ENCODE data around the gene MORN1. TPM values are rescaled to one million over a fixed set of nuclear protein-coding genes. Genes with fewer than 3 reads are reported as not detected.

The MORN1 gene
- total and polyA plus RNA-seq, 10 of the 15 experiments (the other 5 are each of a cell fraction or from before 2014, with no cell fraction given) = 0.76 to 7.9 (median 5.5) TPM

- TF ChIP-seq, protein P1, sequence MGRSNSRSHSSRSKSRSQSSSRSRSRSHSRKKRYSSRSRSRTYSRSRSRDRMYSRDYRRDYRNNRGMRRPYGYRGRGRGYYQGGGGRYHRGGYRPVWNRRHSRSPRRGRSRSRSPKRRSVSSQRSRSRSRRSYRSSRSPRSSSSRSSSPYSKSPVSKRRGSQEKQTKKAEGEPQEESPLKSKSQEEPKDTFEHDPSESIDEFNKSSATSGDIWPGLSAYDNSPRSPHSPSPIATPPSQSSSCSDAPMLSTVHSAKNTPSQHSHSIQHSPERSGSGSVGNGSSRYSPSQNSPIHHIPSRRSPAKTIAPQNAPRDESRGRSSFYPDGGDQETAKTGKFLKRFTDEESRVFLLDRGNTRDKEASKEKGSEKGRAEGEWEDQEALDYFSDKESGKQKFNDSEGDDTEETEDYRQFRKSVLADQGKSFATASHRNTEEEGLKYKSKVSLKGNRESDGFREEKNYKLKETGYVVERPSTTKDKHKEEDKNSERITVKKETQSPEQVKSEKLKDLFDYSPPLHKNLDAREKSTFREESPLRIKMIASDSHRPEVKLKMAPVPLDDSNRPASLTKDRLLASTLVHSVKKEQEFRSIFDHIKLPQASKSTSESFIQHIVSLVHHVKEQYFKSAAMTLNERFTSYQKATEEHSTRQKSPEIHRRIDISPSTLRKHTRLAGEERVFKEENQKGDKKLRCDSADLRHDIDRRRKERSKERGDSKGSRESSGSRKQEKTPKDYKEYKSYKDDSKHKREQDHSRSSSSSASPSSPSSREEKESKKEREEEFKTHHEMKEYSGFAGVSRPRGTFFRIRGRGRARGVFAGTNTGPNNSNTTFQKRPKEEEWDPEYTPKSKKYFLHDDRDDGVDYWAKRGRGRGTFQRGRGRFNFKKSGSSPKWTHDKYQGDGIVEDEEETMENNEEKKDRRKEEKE (IDR thresholded peaks at IDR 0.05) = no peak
- TF ChIP-seq, protein P2, sequence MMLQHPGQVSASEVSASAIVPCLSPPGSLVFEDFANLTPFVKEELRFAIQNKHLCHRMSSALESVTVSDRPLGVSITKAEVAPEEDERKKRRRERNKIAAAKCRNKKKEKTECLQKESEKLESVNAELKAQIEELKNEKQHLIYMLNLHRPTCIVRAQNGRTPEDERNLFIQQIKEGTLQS (IDR thresholded peaks at IDR 0.05; ENCODE audit: borderline replicate concordance, extremely low read depth, low read depth, low read length) = no peak
- TF ChIP-seq LARP7 (IDR thresholded peaks at IDR 0.05) = no peak
- no peak for TF ChIP-seq ASH2L (IDR thresholded peaks at IDR 0.05; ENCODE audit: borderline replicate concordance, low read depth)
- no peak for TF ChIP-seq ZNF207 (IDR thresholded peaks at IDR 0.05; ENCODE audit: borderline replicate concordance)
- TF ChIP-seq BACH1 (IDR thresholded peaks at IDR 0.05; ENCODE audit: borderline replicate concordance) = no peak
- peak; percentile 89 to 91 for TF ChIP-seq BHLHE40 (IDR thresholded peaks at IDR 0.05; ENCODE audit: borderline replicate concordance in 1 of 2, low read depth in 2 of 2, low read length in 1 of 2)
- no peak for TF ChIP-seq IKZF1 (conservative IDR thresholded peaks at IDR 0.05)
- 0 out of 2 replicates have a peak, but pooled peaks have one; percentile 33 for TF ChIP-seq MAX (IDR thresholded peaks at IDR 0.05; ENCODE audit: low read depth, low read length)
- no peak for TF ChIP-seq NRF1 (conservative IDR thresholded peaks at IDR 0.05; ENCODE audit: low read depth, low read length)
- TF ChIP-seq NKRF (conservative IDR thresholded peaks at IDR 0.05) = 0 out of 2 replicates have a peak, but pooled peaks have one; percentile 47
- TF ChIP-seq USF1 (IDR thresholded peaks at IDR 0.05; ENCODE audit: borderline replicate concordance, extremely low read length, insufficient read depth, low read depth, low read length) = peak; percentile 56
- TF ChIP-seq SIX5 (IDR thresholded peaks at IDR 0.05; ENCODE audit: low read depth, low read length, severe bottlenecking) = no peak
- no peak for TF ChIP-seq CHD4 (IDR thresholded peaks at IDR 0.05)
- TF ChIP-seq, protein P3, sequence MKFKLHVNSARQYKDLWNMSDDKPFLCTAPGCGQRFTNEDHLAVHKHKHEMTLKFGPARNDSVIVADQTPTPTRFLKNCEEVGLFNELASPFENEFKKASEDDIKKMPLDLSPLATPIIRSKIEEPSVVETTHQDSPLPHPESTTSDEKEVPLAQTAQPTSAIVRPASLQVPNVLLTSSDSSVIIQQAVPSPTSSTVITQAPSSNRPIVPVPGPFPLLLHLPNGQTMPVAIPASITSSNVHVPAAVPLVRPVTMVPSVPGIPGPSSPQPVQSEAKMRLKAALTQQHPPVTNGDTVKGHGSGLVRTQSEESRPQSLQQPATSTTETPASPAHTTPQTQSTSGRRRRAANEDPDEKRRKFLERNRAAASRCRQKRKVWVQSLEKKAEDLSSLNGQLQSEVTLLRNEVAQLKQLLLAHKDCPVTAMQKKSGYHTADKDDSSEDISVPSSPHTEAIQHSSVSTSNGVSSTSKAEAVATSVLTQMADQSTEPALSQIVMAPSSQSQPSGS (IDR thresholded peaks at IDR 0.05; ENCODE audit: low read length) = no peak
- no peak for TF ChIP-seq JUND (IDR thresholded peaks at IDR 0.05; ENCODE audit: low read depth, low read length)
- TF ChIP-seq NFYB (IDR thresholded peaks at IDR 0.05; ENCODE audit: insufficient read depth, low read depth, low read length) = no peak
- TF ChIP-seq NR2C2 (IDR thresholded peaks at IDR 0.05; ENCODE audit: borderline replicate concordance, control insufficient read depth, insufficient read length, low read depth) = no peak
- TF ChIP-seq NFIC (IDR thresholded peaks at IDR 0.05; ENCODE audit: low read depth, low read length) = no peak
- peak; percentile 28; the same call in 1 of the 2 replicates for TF ChIP-seq ATF7 (IDR thresholded peaks at IDR 0.05; ENCODE audit: low read depth)
Observed at GRCh38 chr1:2388004-2388913, 3.1 kb downstream of the MORN1 start (continued).

Measured in GM12878 (cell line).